GM18511 (cell line): ENCODE results near the gene PDIA5.

Experiments
- ATAC-seq: cut with Tn5 transposase; IDR thresholded peaks from one replicate; pipeline ENCODE4 v1.9.1; 2021; ENCODE audit warnings: mild to moderate bottlenecking, moderate library complexity; ENCODE audit not compliant: unreplicated experiment

PDIA5 gene

DNA sequence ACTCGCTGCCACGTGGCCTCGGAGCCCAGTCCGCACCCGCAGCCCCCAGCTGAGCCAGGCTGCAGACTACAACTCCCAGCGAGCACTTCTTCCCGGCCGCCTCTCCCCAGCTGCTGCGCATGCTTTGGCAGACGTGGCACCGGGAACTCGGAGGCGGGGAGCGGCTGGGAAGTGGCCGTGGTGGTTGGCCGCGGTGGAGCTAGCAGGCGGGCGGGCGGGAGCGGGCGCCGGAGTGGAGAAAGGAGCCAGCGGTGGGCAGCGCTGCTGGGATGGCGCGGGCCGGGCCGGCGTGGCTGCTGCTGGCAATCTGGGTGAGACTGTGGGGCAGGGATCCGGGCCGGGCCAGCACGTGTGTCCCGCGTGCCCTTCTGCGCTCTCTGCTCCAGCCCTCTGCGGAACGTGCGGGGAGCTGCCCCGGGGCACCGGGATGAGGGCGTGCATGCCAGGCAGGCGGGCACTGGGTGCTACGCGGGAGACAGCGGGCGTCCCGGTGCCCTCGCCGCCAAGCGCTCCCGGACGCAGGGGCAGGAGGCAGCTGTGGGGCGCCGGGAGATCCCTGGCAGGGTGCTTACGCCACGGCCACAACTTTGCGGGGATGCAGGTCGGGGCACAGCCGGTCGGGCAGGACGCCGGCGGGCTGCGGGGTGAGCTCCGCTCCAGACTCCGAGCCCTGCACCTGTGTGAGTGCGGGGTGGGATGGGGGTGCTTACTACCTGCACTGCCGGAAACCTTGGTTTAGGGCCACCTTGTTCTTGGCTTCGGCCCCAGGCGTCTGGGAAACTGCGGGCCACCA lies at the start of gene PDIA5:
PDIA5 (plus strand) TSS at position 130 of the 793 bp plus-strand sequence; CDS start at position 270, 140 bp downstream.
- peak; percentile 91 for ATAC-seq

DNA sequence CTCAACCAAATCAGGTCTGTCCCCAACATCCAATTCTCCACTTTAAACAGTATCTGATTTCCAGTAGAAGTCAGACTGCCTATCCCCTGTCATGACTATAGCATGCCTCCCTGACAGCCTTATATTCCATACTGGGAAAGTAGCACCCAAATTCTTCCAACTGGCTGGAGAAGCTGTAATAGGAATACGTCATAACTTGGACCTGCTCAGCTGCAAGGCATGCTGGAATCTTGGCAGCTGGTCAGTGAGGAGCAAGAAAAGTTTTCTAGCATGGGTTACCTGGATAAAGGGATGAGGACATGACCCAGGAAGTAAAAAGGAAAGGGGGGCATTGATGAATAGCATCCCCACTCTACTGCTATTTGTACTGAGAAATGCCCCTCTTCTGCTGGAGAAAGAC lies 48.1 kb upstream of the PDIA5 start:
- no peak for ATAC-seq

DNA sequence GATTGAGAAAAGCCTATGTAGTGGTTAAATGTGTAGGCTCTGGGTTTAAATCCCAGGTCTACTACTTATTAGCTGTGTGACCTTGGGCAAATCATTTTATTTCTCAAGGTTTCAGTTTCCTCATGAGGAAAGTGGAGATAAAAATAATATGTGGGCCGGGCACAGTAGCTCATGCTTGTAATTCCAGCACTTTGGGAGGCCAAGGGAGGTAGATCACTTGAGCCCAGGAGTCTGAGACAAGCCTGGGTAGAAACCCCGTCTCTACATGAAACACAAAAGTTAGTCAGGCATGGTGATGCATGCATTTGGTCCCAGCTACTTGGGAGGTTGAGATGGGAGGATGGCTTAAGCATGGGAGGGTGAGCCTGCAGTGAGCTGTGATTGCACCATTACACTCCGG lies 47.7 kb upstream of the PDIA5 start:
- no peak for ATAC-seq

DNA sequence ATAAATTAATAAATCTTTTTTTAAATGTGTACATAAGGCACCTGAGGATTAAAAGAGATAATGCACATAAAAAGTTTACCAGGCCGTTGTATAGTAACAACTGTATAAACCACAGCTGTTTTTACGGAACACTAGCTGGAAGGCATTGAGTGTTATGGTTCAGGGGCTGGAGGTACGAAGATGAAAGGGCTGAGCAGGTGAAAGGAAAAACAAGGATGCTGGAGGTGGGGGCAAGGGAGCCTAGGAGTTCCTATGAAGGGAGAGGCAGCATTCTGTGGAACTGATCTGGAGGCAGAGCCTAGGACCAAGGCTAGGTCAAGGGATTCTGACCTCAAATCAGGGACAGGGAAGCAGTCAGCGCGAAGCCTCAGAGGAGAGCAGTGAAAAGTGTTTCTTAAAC lies 47.2 kb upstream of the PDIA5 start:
- no peak for ATAC-seq

DNA sequence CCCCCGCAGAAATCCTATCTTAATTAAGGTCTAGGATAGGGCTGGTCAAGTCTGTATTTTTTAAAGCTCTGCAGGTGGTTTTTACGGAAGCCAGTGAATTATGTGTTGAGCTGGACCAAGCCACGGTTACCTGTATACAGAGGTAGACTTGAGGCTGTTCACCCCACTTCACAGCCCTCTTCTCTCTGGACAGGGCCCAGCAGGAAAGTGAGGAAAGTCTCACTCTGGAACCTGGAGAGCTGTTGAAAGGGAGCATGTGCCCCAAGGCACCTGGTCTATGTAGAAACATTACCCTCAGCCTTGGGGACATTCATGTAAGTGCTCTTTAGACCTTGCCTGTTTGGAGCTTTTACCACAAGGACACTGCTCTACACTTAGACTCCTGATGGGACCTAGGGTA lies 46.1 kb upstream of the PDIA5 start:
- ATAC-seq: no peak

DNA sequence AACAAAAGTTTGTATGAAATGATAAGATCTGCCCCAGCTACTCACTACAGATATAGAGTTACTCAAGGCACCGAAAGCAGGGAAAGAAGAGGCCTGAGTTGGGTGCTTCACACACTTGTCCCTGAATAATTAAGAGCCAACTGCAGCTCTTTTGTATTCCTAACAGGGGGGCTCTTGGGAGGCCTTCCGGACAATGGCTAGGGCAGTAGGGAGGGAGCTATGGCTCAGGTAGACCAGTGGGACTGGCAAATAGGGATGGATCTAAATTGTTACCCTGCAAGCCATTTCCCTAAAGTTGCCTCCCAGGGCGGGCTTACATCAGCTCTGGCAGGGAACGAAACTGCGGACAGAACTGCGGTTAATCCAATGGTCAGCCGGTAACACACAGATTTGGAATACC lies 45.4 kb upstream of the PDIA5 start:
- no peak for ATAC-seq

DNA sequence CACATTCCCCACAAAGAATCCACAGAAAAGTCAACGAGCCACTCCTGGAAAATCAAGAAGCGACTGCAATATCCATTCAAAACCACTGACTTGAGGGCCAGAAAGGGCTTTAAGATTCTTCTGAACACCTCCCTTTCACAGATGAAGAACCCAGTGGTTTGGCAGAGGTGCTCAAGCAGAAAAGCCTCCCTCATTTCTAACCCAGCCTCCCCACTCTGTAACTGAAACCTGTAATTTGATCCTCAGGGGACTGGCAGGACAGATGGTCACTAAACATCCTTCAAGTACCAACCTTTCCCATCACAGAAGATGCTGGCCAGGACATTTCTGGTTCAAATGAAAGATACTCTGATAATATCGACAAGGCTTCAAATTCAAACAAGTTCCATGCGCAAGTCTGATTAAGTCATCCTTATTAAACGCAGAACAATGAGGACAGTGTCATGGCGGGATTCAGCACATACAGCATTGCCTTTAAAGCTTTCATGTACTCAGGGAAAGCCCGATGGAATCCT lies 44.8 kb upstream of the PDIA5 start:
- ATAC-seq: no peak

DNA sequence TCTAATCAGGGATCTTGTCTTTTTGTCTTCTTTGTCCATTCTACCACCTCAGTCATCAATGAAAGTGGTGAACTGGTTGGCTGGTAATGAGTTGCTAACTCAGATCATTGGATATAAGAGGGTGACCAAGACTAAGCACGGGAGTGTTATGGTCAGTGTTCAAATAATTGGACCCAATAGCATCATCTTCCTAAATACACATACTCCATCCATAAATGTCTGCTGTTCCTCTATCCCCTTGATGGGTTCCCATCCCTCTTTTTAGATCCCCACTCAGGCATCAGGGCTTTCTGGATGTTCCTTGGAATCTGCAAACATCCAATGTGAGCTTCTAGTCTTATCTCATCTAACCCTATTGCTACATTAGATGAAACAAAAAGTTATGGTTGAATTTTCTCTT lies 42.8 kb upstream of the PDIA5 start:
- ATAC-seq: no peak

DNA sequence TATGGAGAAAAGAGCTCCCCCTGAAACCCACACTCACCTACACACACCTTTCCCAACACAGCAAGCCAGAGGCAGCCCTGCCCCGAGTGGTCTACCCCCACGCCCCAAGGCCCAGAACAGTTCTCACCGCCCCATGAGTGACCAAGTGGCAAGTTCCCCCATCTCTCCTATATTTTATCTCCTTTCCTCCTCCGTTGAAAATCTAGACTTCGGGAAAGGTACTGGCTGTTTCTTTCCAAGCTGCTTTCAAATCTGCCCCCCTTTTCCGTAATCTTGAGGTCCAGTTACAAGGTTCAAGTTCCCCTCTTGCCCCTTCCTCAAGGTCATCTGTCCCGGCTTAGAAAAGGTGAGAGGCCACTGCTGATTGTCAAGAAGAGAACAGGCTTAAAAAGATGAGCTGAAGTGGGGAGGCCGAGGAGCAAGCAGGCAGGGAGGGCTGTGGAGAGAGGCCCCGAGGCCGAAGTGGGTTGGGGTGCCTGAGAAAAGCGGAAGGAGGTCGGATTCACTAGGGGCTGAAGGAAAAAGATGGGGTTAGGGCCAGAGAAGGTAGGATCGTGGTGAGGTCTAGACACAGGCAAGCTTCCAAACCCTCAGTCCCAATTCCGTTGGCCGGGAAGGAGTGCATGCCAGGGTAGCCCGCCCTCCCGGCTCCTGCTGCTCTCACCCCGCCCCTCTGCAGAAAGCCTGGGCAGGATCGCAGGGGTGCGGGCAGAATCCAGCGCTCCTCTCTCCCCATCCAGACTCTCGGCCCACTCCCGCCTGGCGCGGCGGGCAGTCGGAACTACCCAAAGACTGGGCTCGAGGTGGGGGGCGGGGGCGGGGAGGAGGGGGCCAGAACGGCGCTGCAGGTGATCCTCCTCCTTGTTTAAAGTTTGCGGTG lies 40.9 kb upstream of the PDIA5 start:
- ATAC-seq: no peak

DNA sequence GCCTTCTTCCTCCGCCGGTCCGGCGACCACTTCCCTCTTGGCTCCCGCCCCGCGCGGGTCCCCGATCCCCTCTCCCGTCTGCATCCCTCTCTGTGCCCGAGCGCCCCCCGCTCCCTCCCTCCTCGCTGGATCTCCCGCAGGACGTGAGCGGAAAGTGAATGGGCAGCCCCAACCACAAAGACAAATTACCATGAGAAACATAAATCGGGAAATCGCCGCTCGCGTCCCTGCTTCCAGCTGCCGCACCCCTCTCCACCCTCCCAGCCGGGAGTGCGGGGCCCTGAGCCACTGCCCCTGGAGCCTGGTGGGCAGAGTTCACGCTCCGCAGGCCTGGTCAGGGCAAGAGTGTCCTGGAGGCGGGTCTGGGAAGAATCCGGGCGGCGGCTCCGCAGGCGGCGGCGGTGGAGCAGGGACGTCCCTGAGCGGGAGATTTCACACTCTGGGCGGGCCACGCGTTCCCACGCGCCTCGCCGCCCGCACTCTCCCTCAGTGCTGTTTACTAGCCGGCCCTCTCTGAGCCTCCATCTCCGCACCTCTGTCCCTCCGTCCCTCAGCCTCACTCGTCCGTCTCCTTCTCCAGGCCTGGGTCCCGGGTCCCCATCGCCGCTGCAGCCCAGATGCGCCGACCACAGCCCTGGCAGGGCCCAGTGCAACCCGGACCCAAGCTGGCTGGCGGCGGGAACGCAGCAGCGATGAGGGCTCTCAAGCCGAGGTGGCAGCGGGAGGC lies 40.1 kb upstream of the PDIA5 start:
- no peak for ATAC-seq

DNA sequence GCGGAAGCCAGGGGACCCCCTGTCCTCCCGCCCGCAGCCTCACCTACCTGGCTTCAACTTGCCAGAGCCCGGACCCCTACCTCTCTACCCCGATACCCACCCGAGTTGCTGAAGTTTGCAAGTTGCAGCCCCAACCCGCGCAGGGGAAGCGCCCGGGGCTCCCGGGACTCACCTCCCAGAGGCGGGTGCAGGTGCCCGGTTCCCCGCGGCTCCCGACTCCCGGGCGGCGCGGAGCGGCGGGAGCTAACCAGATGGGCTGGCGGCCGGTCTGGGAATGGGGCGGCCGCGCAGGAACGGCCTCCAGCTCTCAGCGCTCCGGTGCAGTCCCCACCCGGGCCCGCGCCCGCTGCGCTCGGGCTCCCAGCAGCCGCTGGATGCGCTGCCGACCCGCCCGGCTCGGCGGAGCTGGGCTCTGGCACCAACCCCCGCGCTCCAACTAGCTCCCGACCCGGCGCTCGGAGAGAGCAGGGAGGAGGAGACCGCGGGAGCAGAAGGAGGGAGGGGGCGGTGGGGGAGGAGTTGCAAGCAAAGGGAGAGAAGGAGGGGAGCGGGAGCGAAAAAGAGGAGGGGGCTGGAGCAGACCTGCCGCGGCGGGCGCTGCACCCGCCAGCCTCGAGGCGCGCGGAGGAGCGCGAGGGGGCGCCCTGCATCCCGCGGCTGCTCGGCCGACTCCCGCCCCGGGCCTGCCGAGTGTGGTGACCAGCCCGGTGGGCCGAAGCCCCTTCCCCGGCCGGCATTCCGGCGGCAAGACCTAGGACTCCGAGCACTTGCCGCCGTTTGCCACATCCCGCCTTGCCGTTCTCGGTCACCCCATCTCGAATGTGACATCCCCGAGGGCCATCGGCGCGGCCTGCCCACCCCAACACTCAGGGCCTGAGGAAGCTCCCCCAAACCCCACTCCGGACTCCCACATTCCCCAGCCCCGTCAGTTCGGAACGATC lies 39.3 kb upstream of the PDIA5 start, which contains the start of gene SEMA5B:
SEMA5B (minus strand) TSS at position 472 of the 941 bp plus-strand sequence. CDS start 66,500 bp downstream, outside the sequence.
- ATAC-seq: no peak

DNA sequence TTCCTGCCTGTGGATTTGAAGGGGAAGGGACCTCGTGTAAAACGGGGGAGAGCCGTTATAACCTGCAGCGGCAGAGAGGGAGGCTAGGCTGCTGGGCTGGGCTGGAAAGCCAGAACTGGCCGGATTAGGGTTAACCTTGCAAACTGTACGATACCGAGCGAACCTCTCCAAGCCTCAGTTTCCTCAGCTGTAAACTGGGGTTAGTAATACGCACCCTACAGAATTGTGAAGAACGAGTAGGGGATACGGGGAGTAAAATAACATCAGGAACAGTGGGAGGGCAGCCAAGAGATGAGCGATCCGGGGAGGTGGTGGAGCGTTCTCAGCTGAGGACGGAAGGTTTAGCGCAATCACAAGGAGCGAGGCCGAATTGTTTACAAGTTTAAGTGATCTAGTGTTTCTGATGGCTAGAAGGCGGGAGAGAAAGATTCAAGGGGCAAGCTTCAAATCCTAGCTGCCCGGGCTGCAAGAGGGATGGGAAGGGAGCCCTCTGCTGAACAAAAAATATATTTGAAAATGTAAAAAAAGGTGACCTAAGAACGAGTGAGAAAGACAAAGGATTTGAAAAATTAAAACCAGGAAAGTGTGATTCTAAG lies 38.5 kb upstream of the PDIA5 start:
- ATAC-seq: no peak

DNA sequence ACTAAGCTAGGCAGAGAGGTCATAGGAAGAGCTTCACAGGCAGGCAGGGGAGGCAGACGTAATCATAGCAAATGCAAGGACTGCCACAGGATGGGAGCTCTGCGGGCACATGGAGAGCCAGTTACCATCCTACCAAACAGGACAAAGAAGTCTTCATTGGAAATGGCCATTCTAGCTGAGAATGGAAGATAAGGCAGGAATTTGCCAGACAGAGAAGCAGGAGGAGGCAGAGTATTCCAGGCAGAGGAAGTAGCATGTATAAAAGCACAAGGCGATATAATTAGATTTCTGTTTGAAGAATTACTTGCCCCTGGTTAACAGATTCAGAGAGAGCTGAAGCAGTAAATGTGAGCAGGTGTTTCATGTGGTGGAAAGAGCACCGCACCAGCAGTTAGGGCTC lies 35.8 kb upstream of the PDIA5 start:
- ATAC-seq: no peak

DNA sequence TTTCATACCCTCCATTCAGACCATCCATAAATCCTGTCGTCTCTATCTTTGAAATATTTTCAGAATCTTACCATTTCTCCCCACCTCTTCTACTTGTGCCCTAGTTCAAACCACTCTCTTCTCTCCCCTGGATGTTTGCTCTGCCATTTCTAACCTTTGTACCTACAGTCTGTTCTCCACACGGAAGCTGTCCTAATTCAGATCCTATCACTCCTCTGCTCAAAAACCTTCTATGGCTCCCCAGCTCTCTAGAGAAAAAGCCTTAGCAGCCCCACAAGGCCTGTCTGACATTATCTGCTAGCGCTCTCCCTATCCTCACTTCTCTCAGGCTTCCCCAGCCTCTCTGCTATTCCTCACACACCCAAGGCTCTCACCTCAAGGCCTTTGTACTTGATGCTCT lies 34.8 kb upstream of the PDIA5 start:
- ATAC-seq: no peak

DNA sequence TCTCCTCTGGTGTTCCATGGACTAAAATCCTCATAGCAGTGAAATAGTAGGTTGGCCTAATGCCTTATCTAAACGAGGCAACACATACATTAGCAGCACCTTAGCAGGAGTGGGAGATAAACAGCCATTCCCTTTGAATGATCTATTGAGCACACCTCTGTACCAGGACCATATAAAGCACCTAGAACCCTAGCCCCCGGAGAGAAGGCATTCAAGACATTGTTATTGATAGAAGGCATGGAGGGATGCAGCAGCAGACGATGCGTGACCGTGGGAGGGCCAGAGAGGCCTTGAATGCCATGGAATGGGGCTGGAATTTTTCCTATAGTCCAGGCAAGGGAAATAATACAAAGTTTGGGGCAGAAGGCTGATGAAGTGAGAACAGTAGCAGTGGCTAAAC lies 32.7 kb upstream of the PDIA5 start:
- no peak for ATAC-seq

DNA sequence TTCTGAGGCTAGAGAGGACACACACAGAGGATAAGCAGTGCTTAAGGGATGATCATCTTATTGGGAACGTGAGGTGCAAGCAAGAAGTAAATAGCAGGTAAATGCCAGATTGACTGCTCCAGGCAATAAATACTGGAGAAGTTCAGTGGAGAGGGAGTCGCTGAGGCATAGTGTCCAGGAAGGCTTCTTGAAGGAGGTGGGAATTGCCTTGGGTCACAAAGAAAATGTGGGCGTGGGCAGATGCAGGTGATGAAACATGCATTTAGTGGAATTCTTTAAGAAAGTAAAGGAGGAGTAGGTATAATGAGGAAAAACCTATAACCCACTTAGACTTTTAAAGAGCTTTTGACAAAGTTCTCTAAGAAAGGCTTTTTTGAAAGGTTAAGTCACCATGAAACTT lies 31.8 kb upstream of the PDIA5 start:
- ATAC-seq: no peak

DNA sequence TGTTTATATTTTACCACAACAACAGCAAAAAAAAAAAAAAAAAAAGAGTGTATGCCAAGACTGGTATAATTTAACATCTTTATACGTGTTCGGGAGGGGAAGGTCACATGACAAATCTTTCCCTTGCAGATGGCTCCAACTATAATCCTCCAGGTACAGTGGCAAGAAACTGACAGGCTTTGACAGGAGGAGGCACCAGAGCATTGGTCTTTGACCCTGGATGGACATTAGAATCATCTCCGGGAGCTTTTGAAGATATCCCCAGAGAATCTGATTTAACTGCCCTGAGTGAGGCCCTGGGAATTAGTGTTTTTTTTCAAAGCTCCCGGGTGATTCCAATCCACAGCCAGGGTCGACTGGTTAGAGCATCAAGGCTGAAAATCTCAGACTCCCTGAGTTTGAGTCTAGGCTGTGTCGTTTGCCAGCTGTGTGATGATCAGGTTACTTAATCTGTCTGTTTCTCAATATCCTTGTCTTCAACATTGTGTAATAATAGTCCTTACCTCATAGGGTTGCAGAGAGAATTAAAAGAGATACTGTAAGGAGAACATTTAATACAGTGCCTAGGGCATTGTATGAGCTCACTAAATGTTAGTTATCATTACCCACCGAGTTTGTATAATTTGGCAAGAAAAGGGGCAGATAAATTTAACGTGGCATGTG lies 30.3 kb upstream of the PDIA5 start:
- no peak for ATAC-seq

DNA sequence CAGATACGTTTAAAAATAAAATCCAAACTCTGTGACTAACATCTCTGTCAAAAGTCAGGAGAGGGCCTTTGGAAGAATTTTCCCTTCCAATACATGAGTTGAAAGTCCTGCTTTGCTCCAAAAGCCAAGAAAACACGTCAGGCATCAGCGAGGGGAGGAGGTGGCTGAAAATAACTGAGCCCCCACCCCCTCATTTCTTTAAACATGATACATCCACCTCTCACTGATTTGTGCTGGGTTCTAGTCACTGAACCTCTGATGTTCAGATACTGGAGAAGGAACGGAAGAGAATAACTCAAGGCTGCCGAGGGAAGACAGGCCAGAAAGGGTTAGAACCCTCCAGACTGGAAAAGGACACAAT lies 29.8 kb upstream of the PDIA5 start:
- ATAC-seq: no peak

DNA sequence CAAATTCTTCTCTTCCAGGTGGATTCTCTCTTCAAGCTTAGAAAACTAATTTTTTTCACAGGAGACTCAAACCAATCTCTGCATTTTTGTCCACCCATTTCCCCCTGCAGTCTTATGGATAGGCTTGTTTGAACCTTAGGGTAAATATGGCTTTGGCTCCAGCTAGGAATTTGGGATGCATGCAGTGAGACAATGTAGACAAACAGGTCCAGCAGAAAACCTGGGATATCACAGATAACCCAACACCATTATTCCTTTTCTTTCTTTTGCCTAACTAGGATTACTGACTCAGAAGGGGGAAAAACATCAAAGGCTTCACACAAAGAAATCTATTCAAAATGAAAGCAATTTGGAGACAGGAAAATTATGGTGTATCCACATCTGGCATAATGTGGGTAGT lies 28.1 kb upstream of the PDIA5 start:
- no peak for ATAC-seq
